Stimulated activated CD8-positive, alpha-beta memory T cell treated with anti-CD3 and anti-CD28 coated beads, Interleukin-15, amount 100 ng/mL, for 24 hours (primary cell): ENCODE results near the gene PTPN14.
"Not testable (repeated sequence)": the region's sequence is repeated elsewhere in the genome, so short reads cannot be mapped to it uniquely, and the experiment has no call there.

Source experiments
- DNase-seq: peaks from one replicate; pipeline ENCODE4 v3.0.0-alpha.2; 2020; ENCODE audit warnings: low read depth

PTPN14 gene

GRCh38 chr1:214541693-214542092 is 9.7 kb downstream of the PTPN14 start:
- no peak for DNase-seq

GRCh38 chr1:214541206-214541605 is 10.2 kb downstream of the PTPN14 start:
- no peak for DNase-seq

- no peak for DNase-seq
Measured at GRCh38 chr1:214540324-214540723, 11.1 kb downstream of the PTPN14 start.

GRCh38 chr1:214538496-214538895 is 12.9 kb downstream of the PTPN14 start:
- no peak for DNase-seq

- DNase-seq = no peak
Measured at GRCh38 chr1:214537872-214538473, 13.4 kb downstream of the PTPN14 start.

GRCh38 chr1:214537219-214537618 is 14.2 kb downstream of the PTPN14 start:
- no peak for DNase-seq

- no peak for DNase-seq
Measured at GRCh38 chr1:214532070-214532469, 19.3 kb downstream of the PTPN14 start.

- DNase-seq = no peak
Measured at GRCh38 chr1:214525535-214526019, 25.8 kb downstream of the PTPN14 start.

- DNase-seq = no peak
Measured at GRCh38 chr1:214524824-214525223, 26.6 kb downstream of the PTPN14 start.

- DNase-seq = no peak
Measured at GRCh38 chr1:214523124-214523824, 28.1 kb downstream of the PTPN14 start.

- not testable (repeated sequence) for DNase-seq
Measured at GRCh38 chr1:214521458-214521857, 29.9 kb downstream of the PTPN14 start.

GRCh38 chr1:214520544-214521165 is 30.7 kb downstream of the PTPN14 start:
- no peak for DNase-seq

GRCh38 chr1:214518361-214518760 is 33.0 kb downstream of the PTPN14 start:
- no peak for DNase-seq

GRCh38 chr1:214516434-214517326 is 34.7 kb downstream of the PTPN14 start:
- no peak for DNase-seq

- no peak for DNase-seq
Measured at GRCh38 chr1:214515544-214516433, 35.6 kb downstream of the PTPN14 start.

- DNase-seq = no peak
Measured at GRCh38 chr1:214514819-214515383, 36.5 kb downstream of the PTPN14 start.

GRCh38 chr1:214514032-214514818 is 37.2 kb downstream of the PTPN14 start:
- DNase-seq = no peak

- DNase-seq = no peak
Measured at GRCh38 chr1:214513394-214513793, 38.0 kb downstream of the PTPN14 start.

GRCh38 chr1:214511639-214511998 is 39.8 kb downstream of the PTPN14 start:
- DNase-seq = no peak
